Stomach (tissue), 9 donors: ENCODE measurements around the gene SMC4. TPM values are rescaled to one million over a fixed set of nuclear protein-coding genes. Genes with fewer than 3 reads are reported as not detected.
"Not testable (repeated sequence)": the region's sequence is repeated elsewhere in the genome, so short reads cannot be mapped to it uniquely, and the experiment has no call there.

Experiments
- DNase-seq, 2 donors: peaks; one replicate each; pipeline versions ENCODE4 v3.0.0 to v3.0.0-alpha.2; 2013 to 2019
- H3K27ac ChIP-seq, 5 donors: fragments of 200-600 bp in 4 of 5; sonication (generic) in 4 of 5; one replicate each; pipeline ENCODE4 v1.5.1; 2013 to 2019; ENCODE audit warnings: mild to moderate bottlenecking in 1 of 5, moderate library complexity in 1 of 5
- H3K27me3 ChIP-seq, 3 donors: fragments of 200-600 bp; sonication (generic); one replicate each; pipeline ENCODE4 v1.5.1; 2017 to 2019; ENCODE audit warnings: mixed run types in 1 of 3
- H3K36me3 ChIP-seq, 4 donors: fragments of 200-600 bp; sonication (generic); 1 replicate in 3 of 4; 2 replicates in 1 of 4; pipeline ENCODE4 v1.5.1; 2016 to 2019
- H3K4me1 ChIP-seq, 4 donors: fragments of 200-600 bp; sonication (generic); one replicate each; pipeline ENCODE4 v1.5.1; 2016 to 2019
- H3K4me3 ChIP-seq, 4 donors: fragments of 200-600 bp; sonication (generic) in 3 of 4; one replicate each; pipeline ENCODE4 v1.5.1; 2016 to 2019; ENCODE audit warnings: mild to moderate bottlenecking in 1 of 4
- H3K9me3 ChIP-seq, 4 donors: fragments of 200-600 bp; sonication (generic); one replicate each; pipeline ENCODE4 v1.5.1; 2016 to 2019
- EP300 ChIP-seq: sonication (generic); formaldehyde crosslinking; IDR thresholded peaks from one replicate; pipeline ENCODE4 v1.6.1; 2017; ENCODE audit warnings: antibody characterized with exemption
- POLR2A ChIP-seq, 4 donors: fragments of 450-650 bp; IDR thresholded peaks; one replicate each; pipeline ENCODE4 v1.6.1; 2016; ENCODE audit warnings: antibody characterized with exemption in 4 of 4, control low read depth in 2 of 4, mild to moderate bottlenecking in 1 of 4, moderate library complexity in 1 of 4
- POLR2AphosphoS5 ChIP-seq, 3 donors: sonication (generic); formaldehyde crosslinking; IDR thresholded peaks; one replicate each; pipeline ENCODE4 v1.6.1; 2016; ENCODE audit warnings: antibody characterized with exemption in 3 of 3
- WGBS, 5 donors: extraction: QIAGEN DNeasy Blood & Tissue Kit in 3 of 5; methylation state at CpG; one replicate each; pipeline versions ENCODE4 v1.1.5 to v1.1.7; 2013 to 2018; 5-methylcytosine and 5-hydroxymethylcytosine counted together
- intact Hi-C: fragments of 100-400 bp; cut with DNase I; formaldehyde crosslinking; loops from one replicate; pipeline ENCODE4 v1.15.1; 2023; ENCODE audit warnings: low total_unique reads
- polyA plus RNA-seq, 3 donors: library from polyadenylated mRNA; stranded (reverse); fragments of 200-250 nt; gene quantifications; one replicate each; pipeline ENCODE4 v1.2.3, GENCODE V29; 2013
- total RNA-seq, 5 donors: library from RNA; depleted of rRNA; stranded (reverse); fragments of >200 nt; gene quantifications; one replicate each; pipeline versions ENCODE4 v1.1.0 to v1.2.3, GENCODE V29; 2014 to 2016
- TF ChIP-seq, protein P1 (sequence below), 7 experiments: fragments of 450-650 bp in 4 of 7; fragments of 200-600 bp in 3 of 7; sonication (generic) in 3 of 7; IDR thresholded peaks; one replicate each; pipeline ENCODE4 v1.5.1; 2016 to 2019; ENCODE audit warnings: antibody characterized with exemption in 7 of 7, control low read depth in 2 of 7, mild to moderate bottlenecking in 1 of 7
- donor health status: healthy with polysubstance abuse.
- donor health status: Bipolar disorder and iron deficiency.
- donor health status: healthy.

Gene SMC4
- total and polyA plus RNA-seq, 8 donors = 12.8 to 122 (median 46.7) TPM

GRCh38 chr3:160451602-160452001, 52.2 kb downstream of the SMC4 start:
- no peaks in the 10 kb centered on the region for H3K36me3 ChIP-seq
- H3K4me1 ChIP-seq = peaks cover 0 to 36% (median 20%) of the 10 kb centered on the region in 4 donors
- no peak overlapping the region for H3K4me3 ChIP-seq
- DNase-seq = no peak
- H3K27ac ChIP-seq = no peak overlapping the region
- H3K9me3 ChIP-seq = peaks cover 0 to 5% (median 0%) of the 10 kb centered on the region in 4 donors
- peaks cover 0 to 12% (median 11%) of the 10 kb centered on the region in 3 donors for H3K27me3 ChIP-seq
- TF ChIP-seq EP300 = no peak
- TF ChIP-seq POLR2A (IDR thresholded peaks at IDR 0.05) = no peak
- intact Hi-C loops = no loop called here
- WGBS, 5 donors = 84 to 91% (median 87%) methylated on average over 4 of the region's 4 CpGs

DNA sequence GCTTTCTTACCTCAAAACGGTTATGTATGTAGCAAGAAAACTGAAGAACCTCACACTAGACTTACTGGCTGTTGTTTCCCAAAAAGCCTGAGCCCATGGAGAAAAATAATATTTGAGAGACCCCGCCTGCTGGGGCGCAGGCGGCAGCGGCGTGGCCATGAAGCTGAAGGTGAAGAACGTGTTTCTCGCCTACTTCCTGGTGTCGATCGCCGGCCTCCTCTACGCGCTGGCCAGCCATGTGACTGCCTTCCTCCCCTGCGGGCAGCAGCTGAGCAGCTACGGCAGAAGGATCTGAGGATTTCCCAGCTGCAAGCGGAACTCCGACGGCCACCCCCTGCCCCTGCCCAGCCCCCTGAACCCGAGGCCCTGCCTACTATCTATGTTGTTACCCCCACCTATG, 52.8 kb downstream of the SMC4 start:
- Histone ChIP-seq H3K4me1 (peaks cover 0 to 32% (median 20%) of the 10 kb centered on the region in 4 donors), H3K27me3 (peaks cover 0 to 12% (median 11%) of the 10 kb centered on the region in 3 donors)
- H3K4me3 ChIP-seq, H3K36me3 ChIP-seq, H3K9me3 ChIP-seq, DNase-seq, intact Hi-C loops, H3K27ac ChIP-seq: not testable (repeated sequence)
- 94 to 98% (median 96%) methylated on average over 16 to 19 of the region's 19 CpGs for WGBS, 5 donors

- Histone ChIP-seq H3K27me3 (peaks cover 0 to 4% (median 1%) of the 10 kb centered on the region in 3 donors), H3K4me1 (peaks cover 0 to 6% (median 5%) of the 10 kb centered on the region in 4 donors), H3K4me3 (no peak overlapping the region), H3K9me3 (peaks cover 0 to 2% (median 0%) of the 10 kb centered on the region in 4 donors), H3K27ac (no peak overlapping the region), H3K36me3 (no peaks in the 10 kb centered on the region)
- no peak for DNase-seq
- WGBS, 5 donors = 69 to 82% (median 80%) methylated on average over 1 of the region's 1 CpG
- intact Hi-C loops = no loop called here
- TF ChIP-seq EP300 = no peak
- TF ChIP-seq, protein P1, sequence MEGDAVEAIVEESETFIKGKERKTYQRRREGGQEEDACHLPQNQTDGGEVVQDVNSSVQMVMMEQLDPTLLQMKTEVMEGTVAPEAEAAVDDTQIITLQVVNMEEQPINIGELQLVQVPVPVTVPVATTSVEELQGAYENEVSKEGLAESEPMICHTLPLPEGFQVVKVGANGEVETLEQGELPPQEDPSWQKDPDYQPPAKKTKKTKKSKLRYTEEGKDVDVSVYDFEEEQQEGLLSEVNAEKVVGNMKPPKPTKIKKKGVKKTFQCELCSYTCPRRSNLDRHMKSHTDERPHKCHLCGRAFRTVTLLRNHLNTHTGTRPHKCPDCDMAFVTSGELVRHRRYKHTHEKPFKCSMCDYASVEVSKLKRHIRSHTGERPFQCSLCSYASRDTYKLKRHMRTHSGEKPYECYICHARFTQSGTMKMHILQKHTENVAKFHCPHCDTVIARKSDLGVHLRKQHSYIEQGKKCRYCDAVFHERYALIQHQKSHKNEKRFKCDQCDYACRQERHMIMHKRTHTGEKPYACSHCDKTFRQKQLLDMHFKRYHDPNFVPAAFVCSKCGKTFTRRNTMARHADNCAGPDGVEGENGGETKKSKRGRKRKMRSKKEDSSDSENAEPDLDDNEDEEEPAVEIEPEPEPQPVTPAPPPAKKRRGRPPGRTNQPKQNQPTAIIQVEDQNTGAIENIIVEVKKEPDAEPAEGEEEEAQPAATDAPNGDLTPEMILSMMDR (IDR thresholded peaks at IDR 0.05) = no peak
- no peak for TF ChIP-seq POLR2A (IDR thresholded peaks at IDR 0.05)
- no peak for TF ChIP-seq POLR2AphosphoS5 (IDR thresholded peaks at IDR 0.05)
These were observed 55.5 kb downstream of the SMC4 start for GRCh38 chr3:160454995-160455394.

GRCh38 chr3:160455846-160456245, 56.4 kb downstream of the SMC4 start:
- no peak overlapping the region for H3K4me3 ChIP-seq
- WGBS, 5 donors = 61 to 69% (median 66%) methylated on average over 3 of the region's 3 CpGs
- H3K36me3 ChIP-seq = no peaks in the 10 kb centered on the region
- H3K27me3 ChIP-seq = no peaks in the 10 kb centered on the region
- intact Hi-C loops = no loop called here
- no peaks in the 10 kb centered on the region for H3K4me1 ChIP-seq
- DNase-seq = no peak
- H3K9me3 ChIP-seq = no peaks in the 10 kb centered on the region
- TF ChIP-seq, protein P1 (IDR thresholded peaks at IDR 0.05) = no peak
- TF ChIP-seq EP300 = no peak
- TF ChIP-seq POLR2A (IDR thresholded peaks at IDR 0.05) = no peak
- no peak for TF ChIP-seq POLR2AphosphoS5 (IDR thresholded peaks at IDR 0.05)
- no peak overlapping the region for H3K27ac ChIP-seq

GRCh38 chr3:160458151-160458550, 58.7 kb downstream of the SMC4 start:
- Histone ChIP-seq H3K4me3 (no peak overlapping the region), H3K9me3 (no peaks in the 10 kb centered on the region), H3K27me3 (no peaks in the 10 kb centered on the region), H3K4me1 (no peaks in the 10 kb centered on the region), H3K27ac (no peak overlapping the region), H3K36me3 (no peaks in the 10 kb centered on the region)
- TF ChIP-seq POLR2AphosphoS5 (IDR thresholded peaks at IDR 0.05) = no peak
- no peak for TF ChIP-seq EP300
- TF ChIP-seq, protein P1 (IDR thresholded peaks at IDR 0.05) = no peak
- no peak for TF ChIP-seq POLR2A (IDR thresholded peaks at IDR 0.05)
- no peak for DNase-seq
- 60 to 67% (median 65%) methylated on average over 4 of the region's 4 CpGs for WGBS, 5 donors
- intact Hi-C loops = no loop called here
